ENCODE data around the gene CCDC142.
"Not testable (repeated sequence)": the region's sequence is repeated elsewhere in the genome, so short reads cannot be mapped to it uniquely, and the experiment has no call there.

The CCDC142 gene

DNA sequence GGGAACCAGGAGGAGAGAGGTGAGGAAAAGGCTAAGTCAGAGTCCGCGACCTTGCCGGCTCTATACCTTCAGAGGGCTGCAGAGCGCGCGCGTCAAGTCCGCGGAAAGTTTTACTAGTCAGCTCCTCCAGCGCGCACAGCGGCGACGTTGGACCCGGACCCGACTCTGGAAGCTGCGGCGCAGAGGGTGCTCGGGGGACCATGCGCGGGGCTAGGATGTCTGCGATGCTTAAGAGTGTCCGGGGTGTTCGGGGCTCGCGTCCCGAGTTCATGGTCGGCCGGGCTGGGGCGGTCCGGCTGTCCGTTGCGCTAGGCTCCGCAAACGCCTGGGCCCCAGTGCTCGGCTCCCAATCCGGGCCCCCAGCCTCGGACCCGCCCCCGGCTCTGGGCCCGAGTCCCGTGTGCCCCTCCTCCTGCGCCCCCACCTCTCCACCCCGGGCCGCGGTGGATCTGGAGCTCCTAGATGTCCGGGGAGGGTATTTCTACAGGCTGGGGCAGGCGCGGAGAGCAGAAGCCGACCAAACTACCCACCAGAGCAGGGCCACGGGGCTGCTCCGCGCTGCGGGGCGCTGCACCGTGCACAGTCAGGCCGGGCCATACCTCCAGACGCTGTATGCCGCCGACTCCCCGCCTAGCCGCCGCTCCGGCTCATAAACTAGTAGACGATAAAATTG lies 16.6 kb upstream of the CCDC142 start, which contains the start of gene LBX2:
TSS of gene LBX2 (minus strand) at position 337 of the 673 bp plus-strand sequence. CDS start at position 271, 66 bp downstream.
- peak; percentile 34 for DNase-seq (ENCODE audit: low read depth, low spot score)

DNA sequence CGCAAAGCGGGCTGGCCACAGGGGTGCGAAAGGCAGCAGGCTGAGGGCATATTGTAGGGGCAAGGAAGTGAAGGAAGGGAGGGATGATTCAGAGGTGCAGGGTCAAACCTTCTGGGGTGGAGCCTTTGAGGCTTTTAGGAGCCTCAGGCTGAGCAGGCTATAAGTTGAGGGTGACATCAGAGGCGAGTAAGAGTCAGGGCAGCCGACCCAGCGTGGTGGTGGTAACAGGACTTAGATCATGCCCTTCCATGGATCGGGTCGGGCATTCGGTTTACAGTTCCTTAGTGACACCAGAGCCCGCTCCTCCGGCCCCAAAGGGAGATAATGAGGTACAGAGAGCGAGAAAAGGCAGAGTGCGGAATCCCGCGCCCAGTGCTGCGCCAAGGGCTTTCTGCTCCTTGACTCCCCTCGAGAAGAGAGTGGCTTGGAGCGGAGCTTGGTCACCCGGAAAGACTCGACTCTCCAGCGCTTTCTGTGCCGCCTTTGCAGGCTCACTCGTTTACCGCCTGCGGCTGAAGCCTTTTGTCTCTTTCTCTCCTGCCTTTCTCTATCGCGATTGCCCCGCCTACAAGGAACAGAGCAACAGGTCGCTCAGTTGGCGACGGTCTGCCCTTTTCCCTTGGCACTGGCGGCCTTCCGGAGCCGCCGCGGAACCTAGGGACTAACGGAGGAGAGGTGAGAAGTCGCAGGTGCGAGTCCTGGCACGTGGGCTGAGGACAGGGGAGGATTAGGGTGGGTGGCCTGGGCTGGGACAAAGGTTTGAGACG lies 15.9 kb upstream of the CCDC142 start:
- DNase-seq (ENCODE audit: low read depth, low spot score) = peak; percentile 89

DNA sequence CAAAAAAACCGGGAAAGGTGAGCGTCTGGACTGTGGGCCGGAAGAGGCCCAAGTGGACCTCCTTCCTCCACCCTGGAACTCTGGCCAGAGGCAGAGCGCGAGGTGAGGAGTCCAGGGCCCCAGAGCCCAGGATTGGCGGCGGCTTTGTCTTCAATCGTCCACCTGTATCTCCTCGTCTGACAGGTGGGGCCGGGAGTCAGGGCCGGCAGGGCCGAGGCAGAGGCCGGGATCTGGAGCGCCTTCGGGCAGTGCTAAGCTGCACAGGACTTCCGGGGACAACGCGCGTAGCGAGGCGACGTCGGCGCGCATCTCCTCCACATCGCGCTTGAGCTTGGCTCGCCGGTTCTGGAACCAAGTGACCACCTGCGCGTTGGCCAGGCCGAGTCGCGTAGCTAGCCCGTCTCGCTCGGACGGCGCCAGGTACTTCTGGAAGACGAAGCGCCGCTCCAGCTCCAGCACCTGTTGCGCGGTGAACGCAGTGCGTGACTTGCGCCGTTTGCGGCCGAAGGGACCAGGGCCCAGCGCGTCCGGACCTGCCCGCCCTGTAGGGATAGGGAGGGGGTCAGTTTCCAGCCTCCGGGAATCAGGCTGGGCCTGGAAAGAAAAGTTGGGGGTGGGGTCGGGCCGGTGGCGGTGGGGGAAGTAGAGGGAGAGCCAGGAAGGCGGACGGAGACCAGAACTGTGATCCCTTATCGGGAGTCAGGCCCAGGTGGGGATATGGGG lies 15.1 kb upstream of the CCDC142 start:
- peak; percentile 81 for DNase-seq (ENCODE audit: low read depth, low spot score)

DNA sequence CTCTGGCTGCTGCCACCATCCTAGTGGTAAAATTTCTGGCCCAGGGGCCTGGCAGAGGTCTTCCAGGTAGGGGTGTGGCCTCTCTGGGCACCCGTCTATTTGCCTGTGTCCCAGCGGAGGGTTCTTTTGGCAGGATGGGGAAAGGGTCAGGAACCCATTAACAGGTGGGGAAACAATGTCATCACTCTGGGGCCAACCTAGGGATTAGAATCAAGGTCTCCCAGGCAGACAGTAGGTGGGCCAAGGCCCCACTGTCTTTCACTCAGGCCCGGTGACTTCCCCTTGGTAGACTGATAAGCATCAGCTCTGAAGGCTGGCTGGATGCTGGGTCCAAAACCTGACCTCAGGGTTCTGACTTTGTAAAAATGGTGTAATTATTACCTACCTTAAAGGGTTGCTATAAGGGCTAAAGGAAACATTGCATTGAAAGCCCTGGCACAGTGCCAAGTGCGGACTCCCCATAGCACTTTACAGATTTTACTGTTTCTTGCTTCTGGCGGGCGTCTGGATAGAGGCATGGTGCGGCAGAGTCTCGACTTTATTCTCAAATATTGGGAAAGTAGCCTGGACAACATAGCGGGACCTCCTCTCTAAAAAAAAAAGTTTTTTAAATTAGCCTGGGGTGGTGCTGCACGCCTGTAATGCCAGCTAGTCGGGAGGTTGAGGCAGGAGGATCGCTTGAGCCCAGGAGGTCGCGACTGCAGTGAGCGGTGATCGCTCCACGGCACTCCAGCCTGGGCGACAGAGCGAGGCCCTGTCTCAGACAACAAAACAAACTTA lies 14.4 kb upstream of the CCDC142 start:
- no peak for DNase-seq (ENCODE audit: low read depth, low spot score)

DNA sequence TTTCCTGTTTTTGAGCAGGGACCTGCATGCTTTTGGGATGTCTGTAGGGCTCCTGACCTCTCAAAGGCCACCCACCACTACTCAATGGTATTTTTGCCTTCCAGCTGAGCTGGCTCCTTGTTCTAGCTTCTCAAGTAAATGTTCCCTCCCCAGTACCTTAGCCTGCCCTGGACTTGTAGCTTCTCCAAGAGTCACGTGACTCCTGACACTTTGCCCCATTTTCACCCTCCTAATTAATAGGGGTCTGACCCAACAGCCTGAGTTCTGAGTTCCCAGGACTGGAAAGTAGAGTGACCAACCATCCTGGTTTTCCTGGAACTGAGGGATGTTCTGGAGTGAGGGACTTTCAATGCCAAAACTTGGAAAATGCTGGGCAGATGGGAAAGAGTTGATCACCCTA lies 12.6 kb upstream of the CCDC142 start:
- no peak for DNase-seq (ENCODE audit: low read depth, low spot score)

DNA sequence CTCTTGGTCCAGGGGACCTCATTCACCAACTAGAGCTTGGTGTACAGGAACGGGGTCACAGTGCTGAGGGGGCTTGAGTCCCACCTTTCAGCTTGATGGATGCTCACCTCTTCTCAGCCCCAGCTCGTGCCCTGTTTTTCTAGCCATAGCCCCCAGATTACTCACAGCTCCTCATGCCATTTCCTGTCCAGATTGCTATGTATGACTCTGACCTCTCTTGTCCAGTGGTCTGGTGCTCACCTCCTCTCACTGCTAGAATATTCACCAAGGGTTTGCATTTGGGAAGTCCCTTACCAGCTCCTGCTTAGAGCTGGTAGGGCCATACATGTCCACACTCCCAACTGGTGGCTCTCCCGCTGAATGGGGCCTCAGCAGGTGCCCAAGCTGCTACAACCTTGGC lies 10.7 kb upstream of the CCDC142 start:
- no peak for DNase-seq (ENCODE audit: low read depth, low spot score)

DNA sequence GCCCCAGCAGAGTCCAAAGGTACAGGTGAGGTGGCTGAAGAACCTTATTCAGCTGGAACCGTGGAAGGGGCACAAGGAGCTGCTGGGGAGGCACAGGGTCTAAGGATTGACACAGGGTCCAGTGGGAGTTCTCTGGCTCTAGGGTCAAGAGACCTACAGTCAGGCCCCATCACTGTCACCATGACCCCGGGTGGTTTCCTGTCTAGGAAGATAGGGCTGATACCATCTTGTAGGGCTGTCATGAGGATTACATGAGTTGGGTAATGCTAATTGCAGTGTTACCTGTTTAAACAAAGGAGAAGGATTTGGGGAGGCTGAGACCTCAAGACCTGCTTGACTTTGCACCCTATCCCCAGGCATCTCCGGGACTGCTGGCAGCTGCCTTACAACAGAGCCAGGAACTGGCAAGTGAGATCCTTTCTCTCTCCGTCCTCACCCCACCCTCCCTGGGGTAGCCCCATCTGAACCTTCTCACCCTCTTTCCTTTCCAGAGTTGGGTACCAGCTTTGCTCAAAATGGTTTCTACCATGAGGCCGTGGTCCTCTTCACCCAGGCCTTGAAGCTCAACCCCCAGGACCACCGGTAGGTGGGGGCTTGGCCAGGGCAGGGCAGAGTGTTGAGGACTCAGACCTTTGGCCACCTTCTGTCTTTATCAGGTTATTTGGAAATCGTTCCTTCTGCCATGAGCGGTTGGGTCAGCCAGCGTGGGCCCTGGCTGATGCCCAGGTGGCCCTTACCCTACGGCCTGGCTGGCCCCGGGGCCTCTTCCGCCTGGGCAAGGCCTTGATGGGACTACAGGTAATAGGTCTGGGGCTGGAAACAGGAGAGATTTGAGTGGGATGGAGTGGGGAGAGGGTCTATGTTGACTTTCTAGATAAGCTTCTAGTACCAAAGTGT lies 9.1 kb upstream of the CCDC142 start:
- no peak for DNase-seq (ENCODE audit: low read depth, low spot score)

DNA sequence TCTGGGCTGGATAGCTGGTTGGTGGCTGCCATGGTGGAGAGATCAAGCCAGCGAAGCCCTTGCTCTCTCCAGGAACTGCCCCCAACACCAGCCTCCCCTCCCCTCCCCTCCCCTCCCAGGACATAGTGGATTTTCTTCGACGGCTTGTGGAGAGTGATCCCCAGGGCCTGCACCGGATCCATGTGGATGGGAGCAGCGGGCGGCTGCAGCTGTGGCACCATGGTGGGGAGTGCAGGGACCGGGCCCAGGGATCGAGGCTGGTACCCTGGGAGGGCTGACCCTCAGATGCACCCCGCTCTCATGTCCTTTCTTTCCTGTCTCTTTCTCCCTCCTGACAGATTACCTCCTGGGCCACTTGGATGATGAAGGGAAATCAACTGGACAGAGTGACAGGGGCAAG lies 7.1 kb upstream of the CCDC142 start:
- no peak for DNase-seq (ENCODE audit: low read depth, low spot score)

DNA sequence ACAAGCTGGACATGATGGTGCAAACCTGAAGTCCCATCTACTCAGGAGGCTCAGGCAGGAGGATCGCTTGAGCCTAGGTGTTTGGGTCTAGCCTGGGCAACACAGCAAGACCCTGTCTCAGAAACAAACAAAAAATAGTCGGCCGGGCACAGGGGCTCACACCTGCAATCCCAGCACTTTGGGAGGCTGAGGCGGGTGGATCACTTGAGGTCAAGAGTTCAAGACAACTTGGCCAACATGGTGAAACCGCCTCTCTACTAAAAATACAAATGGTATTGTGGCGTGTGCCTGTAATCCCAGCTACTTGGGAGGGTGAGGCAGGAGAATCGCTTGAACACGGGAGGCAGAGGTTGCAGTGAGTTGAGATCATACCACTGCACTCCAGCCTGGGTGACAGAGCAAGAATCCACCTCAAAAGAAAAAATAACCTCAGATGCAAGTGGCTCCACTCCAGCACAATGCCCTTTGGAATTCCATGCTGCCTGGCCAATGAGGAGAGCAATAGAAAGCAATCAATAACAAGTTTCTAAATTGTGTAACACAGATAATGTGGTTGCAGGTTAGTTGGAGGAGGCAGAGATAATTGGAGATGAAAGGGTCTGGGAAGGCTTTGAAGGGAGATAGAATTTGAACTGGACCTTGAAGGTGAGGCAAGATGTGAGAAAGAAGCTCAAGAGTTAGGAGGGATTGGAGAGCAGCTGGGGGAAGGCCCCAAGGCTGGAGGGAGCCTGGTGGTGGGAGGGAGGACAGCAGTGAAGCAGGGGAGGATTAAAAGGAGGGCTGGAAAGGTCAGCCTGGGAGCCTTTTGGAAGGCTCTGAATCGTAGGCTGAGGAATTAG lies 6.1 kb upstream of the CCDC142 start:
- DNase-seq (ENCODE audit: low read depth, low spot score) = no peak

DNA sequence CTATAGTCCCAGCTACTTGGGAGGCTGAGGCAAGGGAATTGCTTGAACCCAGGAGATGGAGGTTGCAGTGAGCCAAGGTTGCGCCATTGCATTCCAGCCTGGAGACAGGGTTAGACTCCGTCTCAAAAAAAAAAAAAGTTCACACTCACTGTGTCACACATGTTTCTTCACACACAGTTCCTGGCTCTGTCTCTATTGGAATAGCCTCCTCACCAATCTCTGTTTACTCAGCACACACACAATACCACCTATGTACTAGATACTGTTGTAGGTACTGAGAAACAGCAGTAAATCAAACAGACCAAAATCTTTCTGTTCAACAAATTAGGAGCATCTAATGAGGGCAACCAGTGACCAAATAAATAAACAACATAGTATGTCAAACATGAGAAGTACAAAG lies 3.3 kb upstream of the CCDC142 start:
- no peak for DNase-seq (ENCODE audit: low read depth, low spot score)

DNA sequence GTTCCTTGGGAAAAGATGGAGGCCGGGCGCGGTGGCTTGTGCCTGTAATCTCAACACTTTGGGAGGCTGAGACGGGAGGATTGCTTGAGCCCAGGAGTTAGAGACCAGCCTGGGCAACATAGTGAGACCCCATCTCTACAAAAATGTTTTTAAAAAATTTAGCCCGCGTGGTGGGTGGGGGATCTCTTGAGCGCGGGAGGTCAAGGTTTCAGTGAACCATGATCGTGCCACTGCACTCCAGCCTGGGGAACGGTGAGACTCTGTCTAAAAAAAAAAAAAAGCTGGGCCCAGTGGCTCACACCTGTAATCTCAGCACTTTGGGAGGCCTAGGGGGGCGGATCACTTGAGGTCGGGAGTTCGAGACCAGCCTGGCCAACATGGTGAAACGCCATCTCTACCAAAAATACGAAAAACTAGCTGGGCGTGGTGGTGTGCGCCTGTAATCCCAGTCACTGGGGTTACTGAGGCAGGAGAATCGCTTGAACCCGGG lies 922 bp upstream of the CCDC142 start:
- DNase-seq (ENCODE audit: low read depth, low spot score) = not testable (repeated sequence)

DNA sequence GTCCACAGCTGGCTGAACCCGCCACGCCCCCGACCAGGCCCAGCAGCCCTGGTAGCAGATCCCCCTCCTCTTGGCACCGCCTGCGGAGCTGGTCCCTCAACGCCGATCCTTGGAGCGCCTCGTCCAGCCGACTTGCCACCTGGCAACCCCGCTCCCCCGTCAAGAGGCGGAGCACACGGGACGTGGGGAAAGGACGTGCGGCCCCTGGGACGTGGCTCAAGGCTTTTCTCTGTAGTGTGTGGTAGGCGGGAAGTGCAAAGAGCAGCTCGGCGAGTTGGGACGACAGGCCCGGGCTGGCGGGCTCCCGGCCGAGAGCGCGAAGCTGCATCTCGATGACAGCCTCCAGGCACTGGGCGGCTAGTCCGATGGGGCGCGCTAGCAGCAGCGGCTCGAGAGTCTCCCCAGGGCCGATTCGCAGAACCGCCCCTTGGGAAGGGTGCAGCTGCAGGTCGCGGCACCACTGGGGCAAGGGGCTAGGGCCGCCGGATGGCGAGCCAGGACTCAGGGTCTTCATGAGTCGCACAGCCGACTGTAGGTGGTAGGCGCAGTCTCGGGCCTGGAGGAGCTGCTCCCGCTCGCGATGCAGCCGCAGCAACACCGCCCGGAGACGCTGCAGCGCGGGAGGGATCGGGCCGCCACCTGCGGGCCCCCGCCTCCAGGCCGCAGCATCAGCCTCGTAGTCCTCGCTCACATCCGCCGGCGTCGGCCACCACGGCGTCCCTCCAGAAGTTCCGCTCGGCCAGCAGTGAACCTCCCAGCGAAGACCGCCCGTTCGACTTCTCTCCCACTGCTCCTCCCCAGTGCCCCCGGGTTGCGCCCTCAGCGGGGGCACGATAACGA lies 617 bp downstream of the CCDC142 start:
- no peak for DNase-seq (ENCODE audit: low read depth, low spot score)

DNA sequence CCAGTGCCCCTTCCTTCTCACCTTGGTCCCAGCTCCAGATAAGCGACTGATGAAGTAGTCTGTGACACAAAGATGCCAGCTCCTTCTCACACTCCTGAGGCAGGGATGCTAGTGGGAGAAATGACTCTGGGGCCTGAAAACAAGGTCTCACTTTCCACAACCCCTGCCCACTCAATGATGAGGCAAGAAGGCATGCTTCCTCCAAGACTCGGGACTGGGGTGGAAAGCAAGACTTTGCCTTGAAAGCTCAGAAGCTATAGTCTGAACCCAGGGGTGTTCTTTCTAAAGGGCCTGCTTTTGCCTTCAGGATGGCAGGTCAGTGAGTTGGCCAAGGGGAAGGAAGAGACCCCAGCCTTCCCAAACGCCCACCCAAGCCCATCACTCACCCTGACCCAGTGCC lies 1.4 kb downstream of the CCDC142 start:
- DNase-seq (ENCODE audit: low read depth, low spot score) = no peak

DNA sequence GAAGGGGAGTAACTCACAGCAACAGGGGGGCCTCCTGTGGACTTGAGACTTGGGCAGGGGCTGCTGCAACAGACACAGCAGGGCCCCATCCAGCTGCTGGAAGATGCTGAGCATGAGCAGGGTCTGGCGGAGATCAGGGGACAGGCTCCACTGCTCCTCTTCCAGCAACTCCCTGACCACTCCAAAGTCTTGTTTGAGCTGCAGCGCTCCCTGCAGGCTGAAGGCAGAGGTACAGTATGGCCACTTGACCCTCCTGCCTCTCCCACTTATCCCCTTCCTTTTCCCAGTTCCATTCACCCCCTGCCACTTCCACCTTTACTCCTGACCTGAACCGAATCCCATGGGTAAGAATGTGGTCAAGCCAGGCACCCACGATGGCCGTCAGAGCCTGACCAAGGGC lies 7.9 kb downstream of the CCDC142 start:
- peak; percentile 51 for DNase-seq (ENCODE audit: low read depth, low spot score)

DNA sequence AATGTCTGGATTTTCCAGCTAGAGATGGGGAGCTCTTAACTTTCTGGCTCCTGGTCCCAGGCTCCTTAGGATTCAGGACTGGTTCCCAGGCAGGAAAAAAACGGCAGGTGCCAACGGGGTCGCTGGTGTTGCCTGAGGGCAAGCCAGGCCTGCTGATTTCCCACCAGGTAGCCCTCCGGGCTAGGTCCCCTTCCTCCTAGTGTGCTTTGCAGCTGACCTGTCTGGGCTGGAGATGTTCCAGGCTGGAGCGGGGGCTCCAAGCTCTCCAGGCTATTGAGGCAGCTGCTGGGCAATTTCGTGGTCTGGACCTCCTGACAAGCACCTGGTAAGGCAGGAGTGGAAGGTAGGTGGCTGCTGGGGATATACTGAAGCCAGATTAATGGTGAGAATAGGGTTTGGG lies 8.3 kb downstream of the CCDC142 start:
- no peak for DNase-seq (ENCODE audit: low read depth, low spot score)

DNA sequence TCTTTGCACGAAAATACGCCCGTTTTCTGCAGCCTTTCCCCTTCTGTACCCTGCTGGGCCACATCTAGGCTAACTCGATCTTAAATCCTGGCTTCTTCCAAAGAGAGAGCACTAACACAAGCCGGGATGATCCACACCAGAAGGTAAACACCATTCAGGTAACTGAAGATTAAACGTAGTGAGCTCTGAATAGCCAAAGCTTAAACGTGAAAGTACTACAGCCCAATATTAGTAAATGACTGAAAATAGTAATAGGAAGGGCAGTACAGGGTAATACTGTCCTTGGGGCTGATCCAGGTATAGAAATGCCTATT lies 9.9 kb downstream of the CCDC142 start:
- no peak for DNase-seq (ENCODE audit: low read depth, low spot score)

DNA sequence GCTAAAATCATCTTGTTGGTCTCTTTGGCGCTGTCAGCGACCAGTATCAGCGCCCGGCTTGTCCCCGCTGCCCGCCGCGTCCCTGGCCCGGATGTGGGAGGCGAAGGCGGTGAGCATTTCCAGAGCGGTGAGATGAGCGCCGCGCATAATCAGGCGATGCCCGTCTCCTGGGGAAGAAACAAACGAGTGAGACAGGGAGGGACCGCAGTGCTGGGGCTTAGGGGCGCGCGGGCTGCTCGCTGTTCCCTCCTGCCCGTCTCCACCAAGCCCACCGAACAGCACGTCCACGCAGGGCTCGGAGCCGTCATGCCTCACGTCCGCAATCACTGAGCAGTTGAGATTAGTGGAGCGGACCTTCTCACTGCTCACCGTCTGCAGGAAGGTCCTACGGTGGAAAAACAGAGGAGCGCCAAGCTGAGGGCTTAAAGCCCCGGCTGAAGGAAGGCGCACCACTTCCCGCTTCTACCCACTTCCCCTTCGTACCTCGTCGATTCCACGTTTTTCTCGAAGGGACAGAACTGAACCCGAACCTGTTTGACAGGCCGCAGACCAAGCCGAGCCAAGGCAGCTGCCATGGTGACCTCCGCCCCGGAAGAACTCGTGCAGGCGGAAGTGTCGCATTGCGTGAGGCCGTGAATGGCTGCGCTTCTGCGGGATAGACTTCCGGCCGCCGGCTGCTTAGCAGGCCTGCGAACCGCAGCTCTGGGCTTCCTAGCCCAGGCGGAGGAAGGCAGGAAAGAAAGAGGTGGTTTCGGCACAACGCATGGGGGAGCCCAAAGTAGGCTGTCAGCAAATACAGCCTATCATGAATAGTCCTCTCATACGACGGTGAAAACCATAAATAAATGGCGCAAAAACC lies 10.5 kb downstream of the CCDC142 start, which contains the start of gene MRPL53:
TSS of gene MRPL53 (minus strand) at position 595 of the 859 bp plus-strand sequence. CDS start at position 575, 20 bp downstream.
- DNase-seq (ENCODE audit: low read depth, low spot score) = peak; percentile 95

All from ELF-1 (cell line).